ENCODE measurements around the gene ASPRV1. TPM values are rescaled to one million over a fixed set of nuclear protein-coding genes. Genes with fewer than 3 reads are reported as not detected.

ASPRV1 gene
- total and polyA plus RNA-seq, 11 donors = 0.28 to 1.4 (median 0.58) TPM; not detected in 1

DNA sequence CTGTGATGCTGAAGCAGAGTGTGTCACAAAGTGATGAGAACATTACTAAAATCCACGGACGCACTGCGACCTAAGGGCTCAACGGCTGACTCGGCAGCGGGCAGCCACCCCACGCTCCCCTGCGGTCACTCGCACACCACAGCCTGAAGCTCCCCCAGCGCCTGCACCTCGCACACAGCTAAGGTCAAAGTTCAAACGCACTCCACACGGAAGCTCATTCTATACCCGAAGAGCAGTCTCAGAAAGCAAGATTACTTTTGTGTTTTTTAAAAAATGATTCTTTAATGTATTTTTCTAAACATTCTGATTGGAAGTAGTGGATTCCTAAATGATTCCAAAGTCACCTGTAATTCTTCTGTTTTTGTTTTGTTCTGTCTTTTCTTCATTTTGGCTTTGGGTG is 21.7 kb downstream of the ASPRV1 start:
- peaks cover 0 to 91% (median 78%) of the 10 kb centered on the region in 9 donors for H3K36me3 ChIP-seq
- no peak for TF ChIP-seq POLR2A (IDR thresholded peaks at IDR 0.05)
- TF ChIP-seq, protein P1, sequence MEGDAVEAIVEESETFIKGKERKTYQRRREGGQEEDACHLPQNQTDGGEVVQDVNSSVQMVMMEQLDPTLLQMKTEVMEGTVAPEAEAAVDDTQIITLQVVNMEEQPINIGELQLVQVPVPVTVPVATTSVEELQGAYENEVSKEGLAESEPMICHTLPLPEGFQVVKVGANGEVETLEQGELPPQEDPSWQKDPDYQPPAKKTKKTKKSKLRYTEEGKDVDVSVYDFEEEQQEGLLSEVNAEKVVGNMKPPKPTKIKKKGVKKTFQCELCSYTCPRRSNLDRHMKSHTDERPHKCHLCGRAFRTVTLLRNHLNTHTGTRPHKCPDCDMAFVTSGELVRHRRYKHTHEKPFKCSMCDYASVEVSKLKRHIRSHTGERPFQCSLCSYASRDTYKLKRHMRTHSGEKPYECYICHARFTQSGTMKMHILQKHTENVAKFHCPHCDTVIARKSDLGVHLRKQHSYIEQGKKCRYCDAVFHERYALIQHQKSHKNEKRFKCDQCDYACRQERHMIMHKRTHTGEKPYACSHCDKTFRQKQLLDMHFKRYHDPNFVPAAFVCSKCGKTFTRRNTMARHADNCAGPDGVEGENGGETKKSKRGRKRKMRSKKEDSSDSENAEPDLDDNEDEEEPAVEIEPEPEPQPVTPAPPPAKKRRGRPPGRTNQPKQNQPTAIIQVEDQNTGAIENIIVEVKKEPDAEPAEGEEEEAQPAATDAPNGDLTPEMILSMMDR (IDR thresholded peaks at IDR 0.05) = no peak
- no peaks in the 10 kb centered on the region for H3K9me3 ChIP-seq
- DNase-seq (no peak), ATAC-seq (no peak)
- H3K4me1 ChIP-seq = peaks cover 0 to 27% (median 0%) of the 10 kb centered on the region in 12 donors
- no peak overlapping the region for H3K27ac ChIP-seq
- 87 to 90% (median 89%) methylated on average over 14 of the region's 14 CpGs for WGBS, 4 donors
- H3K27me3 ChIP-seq = no peaks in the 10 kb centered on the region
- no peak overlapping the region for H3K4me3 ChIP-seq
- intact Hi-C loops (cut with DNase I) = no loop called here

DNA sequence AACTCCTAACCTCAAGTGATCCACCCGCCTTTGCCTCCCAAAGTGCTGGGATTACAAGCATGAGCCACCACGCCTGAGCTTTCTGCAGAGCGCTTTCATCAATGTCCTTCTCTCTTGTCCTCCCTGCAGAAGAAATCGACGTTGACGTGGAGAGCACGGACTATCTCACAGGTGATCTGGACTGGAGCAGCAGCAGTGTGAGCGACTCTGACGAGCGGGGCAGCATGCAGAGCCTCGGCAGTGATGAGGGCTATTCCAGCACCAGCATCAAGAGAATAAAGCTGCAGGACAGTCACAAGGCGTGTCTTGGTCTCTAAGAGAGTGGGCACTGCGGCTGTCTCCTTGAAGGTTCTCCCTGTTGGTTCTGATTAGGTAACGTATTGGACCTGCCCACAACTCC is 23.5 kb downstream of the ASPRV1 start:
- Histone ChIP-seq H3K27ac (no peak overlapping the region), H3K9me3 (no peaks in the 10 kb centered on the region), H3K4me1 (peaks cover 0 to 28% (median 11%) of the 10 kb centered on the region in 12 donors), H3K36me3 (peaks cover 0 to 83% (median 77%) of the 10 kb centered on the region in 9 donors), H3K27me3 (no peaks in the 10 kb centered on the region), H3K4me3 (no peak overlapping the region)
- no peak for DNase-seq
- intact Hi-C loops (cut with DNase I) = no loop called here
- WGBS, 4 donors = 94 to 96% (median 95%) methylated on average over 14 of the region's 14 CpGs
- ATAC-seq = no peak
- TF ChIP-seq POLR2A (IDR thresholded peaks at IDR 0.05) = no peak

DNA sequence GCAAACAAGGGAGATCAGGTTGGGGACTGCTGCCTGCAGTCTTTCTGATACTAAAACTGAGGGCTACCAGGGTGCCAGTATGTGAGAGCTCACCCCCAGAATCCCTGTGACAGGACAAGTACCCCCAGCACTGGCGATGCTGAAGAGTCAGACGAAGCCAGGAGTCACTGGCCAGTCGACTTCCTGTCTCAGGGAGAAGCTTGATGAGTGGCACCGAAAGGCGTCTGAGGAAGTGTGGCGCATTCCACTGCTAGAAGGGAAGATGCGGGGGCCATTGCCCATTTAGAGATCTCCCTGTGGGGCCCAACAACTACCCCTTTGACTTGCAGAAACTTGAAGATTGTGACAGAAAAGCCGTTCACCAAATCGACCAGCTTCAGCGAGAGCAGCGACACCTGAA is 24.5 kb downstream of the ASPRV1 start:
- H3K27me3 ChIP-seq = no peaks in the 10 kb centered on the region
- TF ChIP-seq, protein P1 (IDR thresholded peaks at IDR 0.05) = no peak
- TF ChIP-seq POLR2A (IDR thresholded peaks at IDR 0.05) = no peak
- WGBS, 4 donors = 77 to 84% (median 79%) methylated on average over 11 of the region's 11 CpGs
- H3K4me3 ChIP-seq = no peak overlapping the region
- ATAC-seq (no peak), DNase-seq (no peak)
- H3K36me3 ChIP-seq = peaks cover 0 to 72% (median 66%) of the 10 kb centered on the region in 9 donors
- H3K4me1 ChIP-seq = peaks cover 0 to 37% (median 11%) of the 10 kb centered on the region in 12 donors
- H3K9me3 ChIP-seq = no peaks in the 10 kb centered on the region
- intact Hi-C loops (cut with DNase I) = no loop called here
- H3K27ac ChIP-seq = no peak overlapping the region

DNA sequence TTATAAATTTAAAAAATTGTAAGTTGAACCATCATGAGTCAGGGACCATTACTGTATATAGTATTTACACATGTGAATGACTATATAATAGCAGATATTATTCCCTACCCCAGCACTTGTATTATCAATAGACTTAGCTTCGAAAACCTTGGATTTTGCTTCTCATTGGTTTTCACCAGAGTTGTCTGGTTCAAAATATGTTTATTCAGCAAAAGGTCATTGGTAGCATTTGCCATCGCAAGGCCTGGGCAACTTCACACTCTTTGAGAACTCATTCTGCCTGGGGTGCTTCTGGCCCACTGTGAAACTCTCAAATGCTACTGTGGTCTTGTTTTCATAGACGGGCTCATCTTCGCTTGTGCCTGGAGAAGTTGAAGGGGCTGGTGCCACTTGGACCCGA is 26.4 kb downstream of the ASPRV1 start:
- 97 to 99% (median 98%) methylated on average over 5 of the region's 5 CpGs for WGBS, 4 donors
- H3K4me1 ChIP-seq = peaks cover 0 to 50% (median 11%) of the 10 kb centered on the region in 12 donors
- ATAC-seq (no peak), DNase-seq (no peak)
- intact Hi-C loops (cut with DNase I) = no loop called here
- H3K9me3 ChIP-seq = no peaks in the 10 kb centered on the region
- H3K36me3 ChIP-seq = peaks cover 0 to 58% (median 51%) of the 10 kb centered on the region in 9 donors
- peak overlapping the region in 1 of 12 donors; percentile 79 for H3K27ac ChIP-seq
- no peak overlapping the region for H3K4me3 ChIP-seq
- no peaks in the 10 kb centered on the region for H3K27me3 ChIP-seq
- TF ChIP-seq POLR2A (IDR thresholded peaks at IDR 0.05) = no peak

DNA sequence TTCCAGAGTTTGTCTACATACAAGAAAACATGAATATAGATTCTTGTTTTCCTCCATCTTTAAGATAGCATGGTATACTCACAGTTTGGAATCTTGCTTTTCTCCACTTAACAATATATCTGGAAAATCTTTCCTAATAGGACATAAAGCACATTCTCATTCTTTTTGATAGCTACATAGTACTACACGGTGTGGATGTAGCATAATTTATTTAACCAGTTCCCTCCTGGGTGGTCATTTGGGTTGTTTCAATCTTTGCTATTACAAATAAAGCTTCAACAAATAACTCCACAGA is 26.9 kb downstream of the ASPRV1 start:
- peaks cover 0 to 50% (median 11%) of the 10 kb centered on the region in 12 donors for H3K4me1 ChIP-seq
- no peaks in the 10 kb centered on the region for H3K9me3 ChIP-seq
- ATAC-seq = no peak
- intact Hi-C loops (cut with DNase I) = no loop called here
- TF ChIP-seq POLR2A (IDR thresholded peaks at IDR 0.05) = no peak
- no peaks in the 10 kb centered on the region for H3K27me3 ChIP-seq
- peak overlapping the region in 1 of 12 donors; percentile 79 for H3K27ac ChIP-seq
- DNase-seq = no peak
- 47 to 64% (median 51%) methylated on average over 1 of the region's 1 CpG for WGBS, 4 donors
- peaks cover 0 to 53% (median 48%) of the 10 kb centered on the region in 9 donors for H3K36me3 ChIP-seq
- no peak overlapping the region for H3K4me3 ChIP-seq
